Uterus (tissue), 4 donors: ENCODE data around the gene CPEB1. TPM values are rescaled to one million over a fixed set of nuclear protein-coding genes. Genes with fewer than 3 reads are reported as not detected.

Experiments
- DNase-seq, 2 donors: peaks; one replicate each; pipeline ENCODE4 v3.0.0-alpha.2; 2019 to 2020
- H3K27ac ChIP-seq, 2 donors: fragments of 200-600 bp; sonication (generic); 1 replicate in 1 of 2; 2 replicates in 1 of 2; pipeline ENCODE4 v1.5.1; 2016 to 2018
- H3K27me3 ChIP-seq, 2 donors: fragments of 200-600 bp; sonication (generic); one replicate each; pipeline ENCODE4 v1.5.1; 2018 to 2019; ENCODE audit warnings: control low read depth in 1 of 2
- H3K36me3 ChIP-seq, 2 donors: fragments of 200-600 bp; sonication (generic); one replicate each; pipeline ENCODE4 v1.5.1; 2019; ENCODE audit warnings: control low read depth in 1 of 2
- H3K4me1 ChIP-seq, 2 donors: fragments of 200-600 bp; sonication (generic); one replicate each; pipeline ENCODE4 v1.5.1; 2018 to 2019; ENCODE audit warnings: control low read depth in 1 of 2
- H3K4me3 ChIP-seq, 2 donors: fragments of 200-600 bp; sonication (generic); 1 replicate in 1 of 2; 2 replicates in 1 of 2; pipeline ENCODE4 v1.5.1; 2018 to 2019; ENCODE audit warnings: mild to moderate bottlenecking in 1 of 2
- H3K9me3 ChIP-seq, 2 donors: fragments of 200-600 bp; sonication (generic); one replicate each; pipeline ENCODE4 v1.5.1; 2019; ENCODE audit warnings: control low read depth in 1 of 2
- POLR2A ChIP-seq, 2 donors: fragments of 450-650 bp; IDR thresholded peaks; one replicate each; pipeline ENCODE4 v1.6.1; 2016; ENCODE audit warnings: antibody characterized with exemption in 2 of 2, mild to moderate bottlenecking in 1 of 2, moderate library complexity in 1 of 2
- intact Hi-C: fragments of 100-400 bp; cut with DNase I; formaldehyde crosslinking; loops from one replicate; pipeline ENCODE4 v1.15.1; 2023; ENCODE audit warnings: low total_unique reads
- total RNA-seq, 4 donors: library from RNA; depleted of rRNA in 3 of 4; stranded (reverse); fragments of >200 nt in 3 of 4; gene quantifications; one replicate each; pipeline versions ENCODE4 v1.1.0 to v1.2.4, GENCODE V29; 2014 to 2023
- TF ChIP-seq, protein P1 (sequence below), 4 experiments: fragments of 200-600 bp in 2 of 4; fragments of 450-650 bp in 2 of 4; sonication (generic) in 2 of 4; IDR thresholded peaks; one replicate each; pipeline ENCODE4 v1.5.1; 2016 to 2019; ENCODE audit warnings: antibody characterized with exemption in 4 of 4, mild to moderate bottlenecking in 2 of 4, moderate library complexity in 1 of 4
- donor health status: DM: yes; HTN: yes; CAD: no.

The CPEB1 gene
- total RNA-seq, 4 donors from 2014 or later: 0.77 to 14.1 (median 2.9) TPM

DNA sequence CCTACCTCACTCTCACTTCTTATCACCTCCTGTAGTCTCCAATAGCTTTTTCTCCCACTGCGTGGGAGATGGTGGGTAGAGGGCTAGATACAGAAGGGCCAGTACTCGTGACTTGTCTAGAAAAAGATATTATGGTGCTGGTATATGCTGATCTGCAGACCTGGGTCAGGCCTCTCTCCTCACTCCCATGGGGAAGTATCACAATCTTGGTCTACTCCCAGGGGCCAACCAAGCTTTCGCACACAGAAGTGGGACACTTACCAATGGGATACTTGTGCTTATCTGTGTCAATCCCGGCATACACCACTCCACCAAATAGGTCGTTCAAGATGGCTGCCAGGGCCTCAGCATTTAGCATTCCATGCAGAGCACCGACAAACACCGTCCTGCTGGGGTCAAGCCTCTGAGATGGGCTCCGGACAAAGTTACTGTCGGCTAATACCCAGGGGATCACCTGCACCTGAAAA lies 97.9 kb downstream of the CPEB1 start:
- TF ChIP-seq POLR2A (IDR thresholded peaks at IDR 0.05): no peak
- TF ChIP-seq, protein P1, sequence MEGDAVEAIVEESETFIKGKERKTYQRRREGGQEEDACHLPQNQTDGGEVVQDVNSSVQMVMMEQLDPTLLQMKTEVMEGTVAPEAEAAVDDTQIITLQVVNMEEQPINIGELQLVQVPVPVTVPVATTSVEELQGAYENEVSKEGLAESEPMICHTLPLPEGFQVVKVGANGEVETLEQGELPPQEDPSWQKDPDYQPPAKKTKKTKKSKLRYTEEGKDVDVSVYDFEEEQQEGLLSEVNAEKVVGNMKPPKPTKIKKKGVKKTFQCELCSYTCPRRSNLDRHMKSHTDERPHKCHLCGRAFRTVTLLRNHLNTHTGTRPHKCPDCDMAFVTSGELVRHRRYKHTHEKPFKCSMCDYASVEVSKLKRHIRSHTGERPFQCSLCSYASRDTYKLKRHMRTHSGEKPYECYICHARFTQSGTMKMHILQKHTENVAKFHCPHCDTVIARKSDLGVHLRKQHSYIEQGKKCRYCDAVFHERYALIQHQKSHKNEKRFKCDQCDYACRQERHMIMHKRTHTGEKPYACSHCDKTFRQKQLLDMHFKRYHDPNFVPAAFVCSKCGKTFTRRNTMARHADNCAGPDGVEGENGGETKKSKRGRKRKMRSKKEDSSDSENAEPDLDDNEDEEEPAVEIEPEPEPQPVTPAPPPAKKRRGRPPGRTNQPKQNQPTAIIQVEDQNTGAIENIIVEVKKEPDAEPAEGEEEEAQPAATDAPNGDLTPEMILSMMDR (IDR thresholded peaks at IDR 0.05): no peak
- intact Hi-C loops: no loop called here

DNA sequence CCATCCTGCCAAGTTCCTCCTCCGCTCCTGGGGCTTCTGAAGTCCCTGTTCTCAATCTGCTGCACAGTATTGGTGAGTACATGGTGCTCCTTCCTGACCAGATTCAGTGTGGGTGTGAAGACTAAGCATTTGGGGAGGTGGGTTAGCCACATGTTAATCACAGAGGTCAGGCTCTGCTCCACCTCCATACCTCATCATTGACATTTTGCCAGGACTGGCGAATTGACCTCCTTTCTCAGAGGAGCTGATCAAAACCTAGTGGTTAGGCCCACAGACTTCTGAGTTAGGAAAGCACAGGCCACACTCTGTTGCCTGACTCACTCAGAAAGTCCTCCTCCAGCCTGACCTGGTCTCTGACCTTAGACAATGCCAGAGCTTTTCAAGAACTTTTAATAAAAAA lies 98.5 kb downstream of the CPEB1 start:
- intact Hi-C loops: no loop called here
- Histone ChIP-seq H3K4me1 (no peaks in the 10 kb centered on the region), H3K27ac (no peak overlapping the region), H3K4me3 (no peak overlapping the region), H3K9me3 (no peaks in the 10 kb centered on the region), H3K36me3 (no peaks in the 10 kb centered on the region), H3K27me3 (no peaks in the 10 kb centered on the region)
- DNase-seq: no peak
- TF ChIP-seq POLR2A (IDR thresholded peaks at IDR 0.05): no peak
- TF ChIP-seq, protein P1 (IDR thresholded peaks at IDR 0.05): no peak

More for the DNA sequence above, 97.9 kb downstream of the CPEB1 start:
- Histone ChIP-seq H3K36me3 (no peaks in the 10 kb centered on the region), H3K27ac (no peak overlapping the region), H3K4me3 (no peak overlapping the region), H3K27me3 (no peaks in the 10 kb centered on the region), H3K9me3 (no peaks in the 10 kb centered on the region), H3K4me1 (no peaks in the 10 kb centered on the region)
- no peak for DNase-seq

DNA sequence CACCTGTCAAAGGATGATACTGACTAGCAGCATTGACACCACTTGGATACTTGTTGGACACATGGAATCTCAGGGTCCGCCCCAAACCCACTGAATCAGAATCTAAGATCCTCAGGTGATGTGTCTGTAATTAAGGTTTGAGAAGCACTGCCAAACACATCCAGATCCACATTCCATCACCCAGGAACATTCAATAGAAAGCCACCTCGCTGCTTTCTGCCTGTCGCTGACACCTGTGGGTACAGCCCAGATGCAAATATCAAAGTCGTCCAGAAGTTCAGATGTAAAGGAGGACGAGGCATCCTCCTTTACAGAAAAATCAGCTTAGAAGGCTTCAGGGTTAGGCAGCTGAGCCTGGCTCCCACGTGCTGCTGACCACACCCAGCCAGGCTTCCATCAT lies 101.7 kb downstream of the CPEB1 start:
- no peaks in the 10 kb centered on the region for H3K27me3 ChIP-seq
- no peaks in the 10 kb centered on the region for H3K4me1 ChIP-seq
- no peak overlapping the region for H3K27ac ChIP-seq
- no peaks in the 10 kb centered on the region for H3K9me3 ChIP-seq
- H3K4me3 ChIP-seq: no peak overlapping the region
- DNase-seq: no peak
- intact Hi-C loops: no loop called here
- H3K36me3 ChIP-seq: no peaks in the 10 kb centered on the region
- TF ChIP-seq POLR2A (IDR thresholded peaks at IDR 0.05): no peak
- TF ChIP-seq, protein P1 (IDR thresholded peaks at IDR 0.05): no peak

DNA sequence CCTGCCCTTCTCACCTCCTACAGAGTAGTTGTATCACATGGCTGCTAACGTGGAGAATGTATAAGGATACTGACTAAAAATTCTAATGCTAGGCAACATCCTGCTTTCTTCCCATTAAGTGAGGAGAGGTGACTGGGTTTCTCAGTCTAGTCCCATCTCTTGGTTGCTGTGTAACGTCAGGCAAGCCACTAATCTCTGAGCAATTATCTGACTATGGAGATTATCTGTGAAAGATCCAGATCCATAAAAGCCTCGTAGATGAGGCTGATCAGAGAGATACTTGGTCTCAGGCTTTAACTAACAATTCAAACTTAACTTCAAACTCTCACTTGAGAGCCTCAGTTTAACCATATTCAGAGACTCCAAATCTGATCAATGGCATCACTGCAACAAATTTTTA lies 102.2 kb downstream of the CPEB1 start:
- no peak for TF ChIP-seq POLR2A (IDR thresholded peaks at IDR 0.05)
- TF ChIP-seq, protein P1 (IDR thresholded peaks at IDR 0.05): no peak
- Histone ChIP-seq H3K4me3 (no peak overlapping the region), H3K27me3 (no peaks in the 10 kb centered on the region), H3K9me3 (no peaks in the 10 kb centered on the region), H3K36me3 (no peaks in the 10 kb centered on the region), H3K27ac (no peak overlapping the region), H3K4me1 (no peaks in the 10 kb centered on the region)
- intact Hi-C loops: no loop called here
- no peak for DNase-seq

DNA sequence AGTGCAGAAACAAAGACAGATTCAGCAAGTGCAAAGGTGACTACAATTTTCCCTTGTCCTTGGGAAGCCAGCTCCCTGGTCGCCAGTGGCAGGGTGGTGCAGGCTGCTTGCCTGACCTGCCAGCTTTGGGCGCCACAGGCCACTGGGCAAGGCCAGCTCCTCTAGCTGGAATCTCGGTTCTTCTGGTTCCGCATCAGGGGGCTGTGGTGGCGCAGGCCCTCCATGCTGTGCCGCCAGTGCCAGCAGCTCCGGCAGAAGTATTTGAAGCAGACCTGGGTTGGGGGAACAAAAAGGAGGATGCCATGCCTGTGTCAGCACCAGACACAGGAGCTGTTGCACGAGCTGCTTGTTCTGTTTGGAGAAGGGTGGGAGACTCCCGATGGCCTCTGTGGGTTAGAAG lies 102.7 kb downstream of the CPEB1 start:
- DNase-seq: no peak
- no peaks in the 10 kb centered on the region for H3K9me3 ChIP-seq
- no peak overlapping the region for H3K27ac ChIP-seq
- no peaks in the 10 kb centered on the region for H3K36me3 ChIP-seq
- peaks cover 0 to 1% of the 10 kb centered on the region in 2 donors for H3K4me1 ChIP-seq
- intact Hi-C loops: no loop called here
- H3K4me3 ChIP-seq: no peak overlapping the region
- TF ChIP-seq, protein P1 (IDR thresholded peaks at IDR 0.05): no peak
- no peak for TF ChIP-seq POLR2A (IDR thresholded peaks at IDR 0.05)
- H3K27me3 ChIP-seq: no peaks in the 10 kb centered on the region
